H9 (cell line): Measurements from ENCODE around the gene FXYD1. TPM values are rescaled to one million over a fixed set of nuclear protein-coding genes. Genes with fewer than 3 reads are reported as not detected.

Source experiments
- DNase-seq: peaks from one replicate; pipeline ENCODE4 v3.0.0-alpha.2; 2017
- H2AFZ ChIP-seq: one replicate; pipeline ENCODE4 v1.6.1; 2013; ENCODE audit warnings: mild to moderate bottlenecking, low read length, control low read depth, moderate library complexity
- H2AK5ac ChIP-seq: 2 replicates; pipeline ENCODE4 v1.6.1; 2013; ENCODE audit warnings: low read length, control low read depth, mixed read lengths; ENCODE audit not compliant: insufficient read length
- H2BK120ac ChIP-seq: one replicate; pipeline ENCODE4 v1.6.1; 2013; ENCODE audit warnings: low read depth, mild to moderate bottlenecking, low read length, control low read depth, inconsistent platforms; ENCODE audit not compliant: poor library complexity, severe bottlenecking
- H2BK12ac ChIP-seq: 2 replicates; pipeline ENCODE4 v1.6.1; 2013; ENCODE audit warnings: low read length, control low read depth, mixed read lengths, low read depth; ENCODE audit not compliant: insufficient read length
- H2BK15ac ChIP-seq: 2 replicates; pipeline ENCODE4 v1.6.1; 2013; ENCODE audit warnings: low read depth, low read length, control low read depth
- H2BK20ac ChIP-seq: one replicate; pipeline ENCODE4 v1.6.1; 2013; ENCODE audit warnings: low read depth, mild to moderate bottlenecking, low read length, control low read depth, inconsistent platforms; ENCODE audit not compliant: poor library complexity, severe bottlenecking
- H2BK5ac ChIP-seq: 2 replicates; pipeline ENCODE4 v1.6.1; 2013; ENCODE audit warnings: low read length, control low read depth, mixed read lengths; ENCODE audit not compliant: insufficient read length
- H3K14ac ChIP-seq: 2 replicates; pipeline ENCODE4 v1.6.1; 2013; ENCODE audit warnings: low read length, control low read depth; ENCODE audit not compliant: insufficient read depth
- H3K18ac ChIP-seq: 2 replicates; pipeline ENCODE4 v1.6.1; 2013; ENCODE audit warnings: low read depth, mild to moderate bottlenecking, mixed read lengths, low read length, control low read depth; ENCODE audit not compliant: insufficient read length
- H3K23ac ChIP-seq: 2 replicates; pipeline ENCODE4 v1.6.1; 2013; ENCODE audit warnings: low read length, control low read depth, mixed read lengths, low read depth; ENCODE audit not compliant: insufficient read length
- H3K23me2 ChIP-seq: 2 replicates; pipeline ENCODE4 v1.6.1; 2013; ENCODE audit warnings: low read depth, mild to moderate bottlenecking, mixed read lengths, low read length, control low read depth; ENCODE audit not compliant: insufficient read length, poor library complexity, severe bottlenecking
- H3K27ac ChIP-seq: 2 replicates; pipeline ENCODE4 v1.5.1; 2013; ENCODE audit warnings: low read length, control low read depth, mixed read lengths, low read depth; ENCODE audit not compliant: insufficient read length
- H3K27me3 ChIP-seq: 2 replicates; pipeline ENCODE4 v1.6.1; 2013; ENCODE audit warnings: low read length, control low read depth, inconsistent platforms; ENCODE audit not compliant: insufficient read depth
- H3K4ac ChIP-seq: 2 replicates; pipeline ENCODE4 v1.6.1; 2013; ENCODE audit warnings: low read depth, mild to moderate bottlenecking, control low read depth, inconsistent platforms, low read length, moderate library complexity
- H3K4me1 ChIP-seq: 2 replicates; pipeline ENCODE4 v1.6.1; 2013; ENCODE audit warnings: low read length, control low read depth, inconsistent platforms; ENCODE audit not compliant: insufficient read depth
- H3K4me2 ChIP-seq: 2 replicates; pipeline ENCODE4 v1.6.1; 2013; ENCODE audit warnings: low read length, control low read depth, mixed read lengths; ENCODE audit not compliant: insufficient read length, insufficient read depth
- H3K56ac ChIP-seq: 2 replicates; pipeline ENCODE4 v1.6.1; 2013; ENCODE audit warnings: low read depth, mild to moderate bottlenecking, mixed read lengths, low read length, control low read depth; ENCODE audit not compliant: insufficient read length
- H3K79me1 ChIP-seq: 2 replicates; pipeline ENCODE4 v1.6.1; 2013; ENCODE audit warnings: low read depth, mild to moderate bottlenecking, moderate library complexity, low read length, control low read depth, inconsistent platforms; ENCODE audit not compliant: insufficient read depth, poor library complexity, severe bottlenecking
- H3K79me2 ChIP-seq: 2 replicates; pipeline ENCODE4 v1.6.1; 2013; ENCODE audit warnings: low read length, control low read depth, inconsistent platforms; ENCODE audit not compliant: insufficient read depth
- H3K9ac ChIP-seq: 2 replicates; pipeline ENCODE4 v1.6.1; 2013; ENCODE audit warnings: low read length, control low read depth, mixed read lengths; ENCODE audit not compliant: insufficient read length; ENCODE audit errors: extremely low read depth
- H3K9me3 ChIP-seq: one replicate; pipeline ENCODE4 v1.6.1; 2013; ENCODE audit warnings: low read depth, low read length, inconsistent platforms; ENCODE audit not compliant: control insufficient read depth
- H3T11ph ChIP-seq: one replicate; pipeline ENCODE4 v1.6.1; 2013; ENCODE audit warnings: mild to moderate bottlenecking, low read length, control low read depth, inconsistent platforms
- H4K20me1 ChIP-seq: one replicate; pipeline ENCODE4 v1.6.1; 2013; ENCODE audit not compliant: control insufficient read depth, insufficient read length, insufficient read depth
- H4K5ac ChIP-seq: 2 replicates; pipeline ENCODE4 v1.6.1; 2013; ENCODE audit warnings: low read depth, mild to moderate bottlenecking, mixed read lengths, low read length, control low read depth; ENCODE audit not compliant: insufficient read length
- H4K8ac ChIP-seq: replicated peaks from 2 replicates; pipeline ENCODE4 v1.6.1; 2013; ENCODE audit warnings: low read length, control low read depth, mixed read lengths, low read depth; ENCODE audit not compliant: insufficient read length
- H4K91ac ChIP-seq: 2 replicates; pipeline ENCODE4 v1.6.1; 2013; ENCODE audit warnings: low read depth, mild to moderate bottlenecking, moderate library complexity, mixed read lengths, low read length, control low read depth; ENCODE audit not compliant: insufficient read length
- H3K27ac Mint-ChIP-seq, 3 experiments: 2 replicates in 2 of 3; 3 replicates in 1 of 3; pipeline ENCODE4 v1.8.0; 2020 to 2021; ENCODE audit warnings: mixed read lengths in 3 of 3, mild to moderate bottlenecking in 1 of 3, moderate library complexity in 1 of 3
- H3K27me3 Mint-ChIP-seq: 2 replicates; pipeline ENCODE4 v1.8.0; 2021; ENCODE audit warnings: low read depth, mild to moderate bottlenecking, moderate library complexity, mixed read lengths
- H3K36me3 Mint-ChIP-seq, 3 experiments: 2 replicates in 2 of 3; 3 replicates in 1 of 3; pipeline ENCODE4 v1.8.0; 2020 to 2021; ENCODE audit warnings: low read depth in 3 of 3, mixed read lengths in 3 of 3; ENCODE audit not compliant: insufficient read depth in 1 of 3
- H3K4me1 Mint-ChIP-seq, 2 experiments: 2 replicates each; pipeline ENCODE4 v1.8.0; 2020; ENCODE audit warnings: mixed read lengths in 2 of 2
- H3K4me3 Mint-ChIP-seq, 2 experiments: 2 replicates in 1 of 2; 3 replicates in 1 of 2; pipeline ENCODE4 v1.8.0; 2020 to 2021; ENCODE audit warnings: mild to moderate bottlenecking in 2 of 2, mixed read lengths in 2 of 2, moderate library complexity in 1 of 2
- H3K9me3 Mint-ChIP-seq, 2 experiments: 2 replicates in 1 of 2; 3 replicates in 1 of 2; pipeline ENCODE4 v1.8.0; 2020; ENCODE audit warnings: mild to moderate bottlenecking in 2 of 2, mixed read lengths in 2 of 2, moderate library complexity in 1 of 2
- WGBS: extraction: QIAGEN DNeasy Blood & Tissue Kit; methylation state at CpG from one replicate; pipeline ENCODE4 v1.1.7; 2013; ENCODE audit warnings: missing lambda C conversion rate, low lambda C conversion rate, mixed read lengths; ENCODE audit not compliant: insufficient read length; ENCODE audit errors: extremely low coverage; 5-methylcytosine and 5-hydroxymethylcytosine counted together
- total RNA-seq: library from RNA; stranded (reverse); gene quantifications from 2 replicates; pipeline ENCODE4 v1.2.1, GENCODE V29; 2021
- TF ChIP-seq, protein P1 (sequence below): fragments of 200-600 bp; sonication (generic); conservative IDR thresholded peaks from 3 replicates; pipeline ENCODE4 v1.8.0; 2021; ENCODE audit warnings: antibody characterized with exemption, mild to moderate bottlenecking

The FXYD1 gene
- total RNA-seq, 1 experiment from 2014 or later, result 7.7 TPM

- no peak overlapping the region for H3K27ac ChIP-seq
- no peak overlapping the region for H2AK5ac ChIP-seq
- H3K14ac ChIP-seq, result no peak overlapping the region; the same call in 1 of the 2 replicates
- no peak overlapping the region for H3K9ac ChIP-seq
- H3K18ac ChIP-seq, result no peak overlapping the region
- no peak overlapping the region for H4K91ac ChIP-seq
- no peaks in the 10 kb centered on the region for H3K9me3 ChIP-seq
- H3K4me3 Mint-ChIP-seq, result no peak overlapping the region
- no peak overlapping the region for H3K56ac ChIP-seq
- no peak overlapping the region for H2BK5ac ChIP-seq
- H3K23me2 ChIP-seq, result no peaks in the 10 kb centered on the region
- H3K9me3 Mint-ChIP-seq, result peaks cover 0 to 6% of the 10 kb centered on the region in 2 experiments; a peak in 3 of 5 replicates
- no peak overlapping the region for H3T11ph ChIP-seq
- no peak overlapping the region for H2BK120ac ChIP-seq
- H2BK20ac ChIP-seq, result no peak overlapping the region
- H2BK15ac ChIP-seq, result no peak overlapping the region
- peaks cover 0 to 2% (median 0%) of the 10 kb centered on the region in 3 experiments; a peak in 2 of 7 replicates for H3K36me3 Mint-ChIP-seq
- H3K4me1 ChIP-seq, result no peaks in the 10 kb centered on the region
- H3K27me3 ChIP-seq, result no peaks in the 10 kb centered on the region
- no peaks in the 10 kb centered on the region for H3K79me1 ChIP-seq
- no peak for DNase-seq
- H3K27me3 Mint-ChIP-seq, result no peaks in the 10 kb centered on the region; the same call in 1 of the 2 replicates
- H3K27ac Mint-ChIP-seq, result no peak overlapping the region
- H3K4ac ChIP-seq, result no peak overlapping the region
- no peak overlapping the region for H2BK12ac ChIP-seq
- no peak overlapping the region for H3K4me2 ChIP-seq
- H4K20me1 ChIP-seq, result peaks cover 7% of the 10 kb centered on the region
- no peaks in the 10 kb centered on the region for H3K79me2 ChIP-seq
- no peak overlapping the region for H3K23ac ChIP-seq
- H3K4me1 Mint-ChIP-seq, result peaks cover 5 to 12% of the 10 kb centered on the region in 2 experiments
- H4K5ac ChIP-seq, result no peak overlapping the region
- H2AFZ ChIP-seq, result no peak overlapping the region
- TF ChIP-seq, protein P1, sequence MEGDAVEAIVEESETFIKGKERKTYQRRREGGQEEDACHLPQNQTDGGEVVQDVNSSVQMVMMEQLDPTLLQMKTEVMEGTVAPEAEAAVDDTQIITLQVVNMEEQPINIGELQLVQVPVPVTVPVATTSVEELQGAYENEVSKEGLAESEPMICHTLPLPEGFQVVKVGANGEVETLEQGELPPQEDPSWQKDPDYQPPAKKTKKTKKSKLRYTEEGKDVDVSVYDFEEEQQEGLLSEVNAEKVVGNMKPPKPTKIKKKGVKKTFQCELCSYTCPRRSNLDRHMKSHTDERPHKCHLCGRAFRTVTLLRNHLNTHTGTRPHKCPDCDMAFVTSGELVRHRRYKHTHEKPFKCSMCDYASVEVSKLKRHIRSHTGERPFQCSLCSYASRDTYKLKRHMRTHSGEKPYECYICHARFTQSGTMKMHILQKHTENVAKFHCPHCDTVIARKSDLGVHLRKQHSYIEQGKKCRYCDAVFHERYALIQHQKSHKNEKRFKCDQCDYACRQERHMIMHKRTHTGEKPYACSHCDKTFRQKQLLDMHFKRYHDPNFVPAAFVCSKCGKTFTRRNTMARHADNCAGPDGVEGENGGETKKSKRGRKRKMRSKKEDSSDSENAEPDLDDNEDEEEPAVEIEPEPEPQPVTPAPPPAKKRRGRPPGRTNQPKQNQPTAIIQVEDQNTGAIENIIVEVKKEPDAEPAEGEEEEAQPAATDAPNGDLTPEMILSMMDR, result no peak
- no CpG with 5 or more reads among the region's 30 CpGs for WGBS
- no peak overlapping the region for H4K8ac ChIP-seq
These were observed 33.0 kb upstream of the FXYD1 start for GRCh38 chr19:35105411-35106290.
